Lower lobe of right lung (tissue), 2 donors: ENCODE data around the gene MBD5. TPM values are rescaled to one million over a fixed set of nuclear protein-coding genes. Genes with fewer than 3 reads are reported as not detected.

Experiments used
- ATAC-seq, 2 donors: fragments of 200-7000 bp; cut with Tn5 transposase; one replicate each; pipeline ENCODE4 v1.9.1; 2020 to 2022; ENCODE audit warnings: mild to moderate bottlenecking in 2 of 2, moderate library complexity in 2 of 2
- DNase-seq: peaks from one replicate; pipeline ENCODE4 v3.0.0-alpha.2; 2020
- H3K27ac ChIP-seq: fragments of 200-600 bp; one replicate; pipeline ENCODE4 v1.8.0; 2022
- H3K27me3 ChIP-seq: fragments of 200-600 bp; one replicate; pipeline ENCODE4 v1.8.0; 2022; ENCODE audit warnings: low read depth
- H3K36me3 ChIP-seq: fragments of 200-600 bp; one replicate; pipeline ENCODE4 v1.8.0; 2022; ENCODE audit warnings: mild to moderate bottlenecking
- H3K4me1 ChIP-seq: fragments of 200-600 bp; one replicate; pipeline ENCODE4 v1.8.0; 2022
- H3K4me3 ChIP-seq: fragments of 200-600 bp; one replicate; pipeline ENCODE4 v1.8.0; 2022; ENCODE audit warnings: mild to moderate bottlenecking
- H3K9me3 ChIP-seq: fragments of 200-600 bp; one replicate; pipeline ENCODE4 v1.8.0; 2022
- CTCF ChIP-seq: fragments of 200-600 bp; IDR thresholded peaks from one replicate; pipeline ENCODE4 v1.8.0; 2022; ENCODE audit warnings: antibody characterized with exemption, mild to moderate bottlenecking
- intact Hi-C: fragments of 100-400 bp; cut with DNase I; formaldehyde crosslinking; loops from one replicate; pipeline ENCODE4 v1.11.0; 2022
- total RNA-seq: library from RNA; stranded (reverse); fragmentation: NEBNext Ultra II Directional; extraction: Animal tissue kit (Norgen Biotek cat#: 25700); gene quantifications from one replicate; pipeline ENCODE4 v1.2.1, GENCODE V29; 2021
- donor health status: DM: no; HTN: yes; CAD: no; lungs with severe emphysema.

MBD5 gene
- total RNA-seq, 1 donor from 2014 or later: 46.3 TPM

GRCh38 chr2:148026573-148026972 is 5.7 kb downstream of the MBD5 start:
- TF ChIP-seq CTCF: no peak
- Histone ChIP-seq H3K9me3 (no peaks in the 10 kb centered on the region), H3K4me3 (no peak overlapping the region), H3K4me1 (peaks cover 25% of the 10 kb centered on the region), H3K36me3 (no peaks in the 10 kb centered on the region), H3K27ac (no peak overlapping the region), H3K27me3 (no peaks in the 10 kb centered on the region)
- no peak for DNase-seq
- ATAC-seq: no peak
- intact Hi-C loops: no loop called here

GRCh38 chr2:148027822-148028221 is 6.9 kb downstream of the MBD5 start:
- intact Hi-C loops: no loop called here
- no peak for TF ChIP-seq CTCF
- DNase-seq (no peak), ATAC-seq (no peak)
- Histone ChIP-seq H3K9me3 (no peaks in the 10 kb centered on the region), H3K4me3 (no peak overlapping the region), H3K36me3 (no peaks in the 10 kb centered on the region), H3K4me1 (peaks cover 22% of the 10 kb centered on the region), H3K27me3 (no peaks in the 10 kb centered on the region), H3K27ac (no peak overlapping the region)

DNA sequence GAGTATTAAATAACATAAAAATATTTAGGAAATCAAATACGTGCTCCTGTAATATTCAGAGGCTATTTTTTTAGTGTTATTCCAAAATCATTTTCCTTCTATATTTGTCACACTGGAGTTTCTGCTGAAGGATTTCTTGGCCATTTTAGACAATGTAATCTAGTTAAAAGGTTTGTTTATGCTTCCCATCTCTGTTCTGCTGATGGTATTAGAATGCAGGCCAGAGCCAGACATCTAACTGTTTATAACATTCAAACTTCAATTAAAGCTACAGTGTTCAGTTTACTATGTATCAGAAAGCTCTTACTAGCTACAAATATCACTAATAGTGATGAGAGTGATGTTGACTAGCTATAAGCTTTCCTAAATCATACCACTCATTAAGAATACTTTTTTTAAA is 7.9 kb downstream of the MBD5 start:
- intact Hi-C loops: no loop called here
- ATAC-seq: no peak
- H3K27ac ChIP-seq: no peak overlapping the region
- TF ChIP-seq CTCF: no peak
- H3K27me3 ChIP-seq: no peaks in the 10 kb centered on the region
- no peaks in the 10 kb centered on the region for H3K36me3 ChIP-seq
- no peak overlapping the region for H3K4me3 ChIP-seq
- H3K9me3 ChIP-seq: no peaks in the 10 kb centered on the region
- H3K4me1 ChIP-seq: peaks cover 17% of the 10 kb centered on the region
- DNase-seq: no peak

DNA sequence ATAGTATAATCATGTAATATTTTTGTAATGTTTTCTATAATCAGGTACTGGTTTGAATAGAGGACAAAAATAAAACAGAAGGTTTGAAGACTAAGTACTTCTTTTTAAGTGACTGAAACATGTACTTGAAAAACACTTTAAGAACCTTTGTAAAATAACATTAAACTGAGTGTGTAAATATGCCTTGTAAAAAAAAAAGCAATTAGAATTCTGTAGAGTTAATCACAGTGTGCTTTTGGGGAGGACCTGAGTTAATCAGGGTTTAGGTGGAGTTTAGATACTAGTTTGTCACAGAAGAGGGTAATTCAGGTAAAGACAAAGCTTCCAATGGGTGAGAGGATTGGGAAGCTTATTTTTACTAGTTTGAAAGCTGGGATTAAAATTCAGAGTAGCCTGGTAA is 10.3 kb downstream of the MBD5 start:
- ATAC-seq (peak in 1 of 2 donors; percentile 87), DNase-seq (no peak)
- Histone ChIP-seq H3K27ac (no peak overlapping the region), H3K9me3 (no peaks in the 10 kb centered on the region), H3K36me3 (no peaks in the 10 kb centered on the region), H3K4me1 (peaks cover 10% of the 10 kb centered on the region), H3K27me3 (no peaks in the 10 kb centered on the region), H3K4me3 (no peak overlapping the region)
- no peak for TF ChIP-seq CTCF
- intact Hi-C loops: no loop called here

- no peak for TF ChIP-seq CTCF
- Histone ChIP-seq H3K4me1 (peaks cover 10% of the 10 kb centered on the region), H3K4me3 (no peak overlapping the region), H3K9me3 (no peaks in the 10 kb centered on the region), H3K27ac (no peak overlapping the region), H3K27me3 (no peaks in the 10 kb centered on the region), H3K36me3 (no peaks in the 10 kb centered on the region)
- ATAC-seq: peak in 1 of 2 donors; percentile 90
- intact Hi-C loops: no loop called here
- DNase-seq: no peak
Observed at GRCh38 chr2:148032215-148032614, 11.3 kb downstream of the MBD5 start.

- Histone ChIP-seq H3K4me3 (no peak overlapping the region), H3K9me3 (no peaks in the 10 kb centered on the region), H3K27ac (no peak overlapping the region), H3K36me3 (no peaks in the 10 kb centered on the region), H3K4me1 (no peaks in the 10 kb centered on the region), H3K27me3 (no peaks in the 10 kb centered on the region)
- no peak for ATAC-seq
- TF ChIP-seq CTCF: no peak
- DNase-seq: no peak
- intact Hi-C loops: no loop called here
Observed at GRCh38 chr2:148039783-148040182, 18.9 kb downstream of the MBD5 start.
